Neuron (in vitro differentiated cells): ENCODE results near the gene HELZ2.
"Not testable (repeated sequence)": the region's sequence is repeated elsewhere in the genome, so short reads cannot be mapped to it uniquely, and the experiment has no call there.

ENCODE experiments used
- H2AFZ ChIP-seq: one replicate; pipeline ENCODE4 v1.6.1; 2013; ENCODE audit warnings: low read depth, mild to moderate bottlenecking, inconsistent platforms, low read length, moderate library complexity
- H3K27me3 ChIP-seq: one replicate; pipeline ENCODE4 v1.6.1; 2013; ENCODE audit warnings: low read length; ENCODE audit not compliant: insufficient read depth
- H3K36me3 ChIP-seq: one replicate; pipeline ENCODE4 v1.6.1; 2013; ENCODE audit warnings: low read length; ENCODE audit not compliant: insufficient read depth
- H3K4me1 ChIP-seq: one replicate; pipeline ENCODE4 v1.6.1; 2013; ENCODE audit warnings: low read length; ENCODE audit not compliant: insufficient read depth
- H3K4me3 ChIP-seq: 2 replicates; pipeline ENCODE4 v1.5.1; 2013; ENCODE audit warnings: mild to moderate bottlenecking, low read length, moderate library complexity
- H3K9me3 ChIP-seq: one replicate; pipeline ENCODE4 v1.6.1; 2013; ENCODE audit warnings: low read length

HELZ2 gene

DNA sequence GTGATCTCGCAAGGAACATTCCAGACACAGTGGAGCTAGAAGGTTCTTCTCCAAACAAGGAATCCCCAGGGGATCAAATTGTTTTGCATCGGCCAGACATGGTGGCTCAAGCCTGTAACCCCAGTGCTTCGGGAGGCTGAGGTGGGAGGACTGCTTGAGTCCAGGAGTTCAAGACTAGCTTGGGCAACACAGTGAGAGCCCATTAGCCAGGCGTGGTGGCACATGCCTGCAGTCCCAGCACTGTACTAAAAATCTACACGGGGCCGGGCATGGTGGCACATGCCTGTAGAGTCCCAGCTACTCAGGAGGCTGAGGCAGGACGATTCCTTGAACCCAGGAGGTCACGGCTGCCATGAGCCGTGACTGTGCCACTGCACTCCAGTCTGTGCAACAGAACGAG, 37.6 kb upstream of the HELZ2 start:
- H3K27me3 ChIP-seq: no peaks in the 10 kb centered on the region
- H3K36me3 ChIP-seq: peaks cover 34% of the 10 kb centered on the region
- no peak overlapping the region for H3K4me3 ChIP-seq
- no peaks in the 10 kb centered on the region for H3K4me1 ChIP-seq
- no peak overlapping the region for H2AFZ ChIP-seq
- H3K9me3 ChIP-seq: peaks cover 8% of the 10 kb centered on the region

DNA sequence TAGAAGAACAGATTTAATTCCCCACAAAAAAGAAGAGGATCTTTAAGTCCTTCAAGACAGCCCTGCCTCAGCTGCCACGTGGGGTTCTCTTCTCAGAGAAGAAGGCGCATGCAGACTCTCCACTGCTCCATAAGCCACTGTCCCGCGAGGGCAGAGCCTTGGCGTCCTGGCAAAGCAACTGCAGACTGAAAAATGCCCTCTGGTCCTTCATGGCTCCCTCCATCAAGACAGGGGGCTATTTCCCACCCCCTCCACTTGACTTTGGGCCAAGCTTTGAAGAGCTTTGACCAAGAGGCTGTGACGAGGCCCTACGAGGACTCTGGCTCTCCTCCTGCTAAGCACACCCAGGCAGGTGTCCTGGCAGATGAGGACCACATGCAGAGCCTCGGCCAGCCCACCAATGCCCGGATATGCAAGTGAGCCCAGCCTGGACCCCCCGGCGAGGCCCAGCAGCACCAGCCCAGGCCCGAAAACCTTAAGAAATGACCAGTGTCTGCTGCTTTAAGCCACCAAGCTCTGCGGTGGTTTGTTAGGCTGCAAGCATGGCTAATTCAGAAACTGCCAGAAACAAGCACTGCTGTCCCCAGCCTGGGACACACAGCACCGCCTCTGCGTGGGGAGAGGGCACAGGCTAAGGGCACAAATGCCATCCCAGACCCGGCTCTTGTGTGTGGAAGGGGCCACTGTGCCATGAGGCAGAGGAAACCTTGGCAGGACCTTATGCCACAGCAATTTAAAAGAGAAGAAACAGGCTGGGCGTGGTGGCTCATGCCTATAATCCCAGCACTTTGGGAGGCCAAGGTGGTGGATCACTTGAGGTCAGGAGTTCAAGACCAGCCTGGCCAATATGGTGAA, 36.8 kb upstream of the HELZ2 start:
- H3K9me3 ChIP-seq: peaks cover 8% of the 10 kb centered on the region
- no peak overlapping the region for H2AFZ ChIP-seq
- no peaks in the 10 kb centered on the region for H3K4me1 ChIP-seq
- H3K27me3 ChIP-seq: no peaks in the 10 kb centered on the region
- no peak overlapping the region for H3K4me3 ChIP-seq
- H3K36me3 ChIP-seq: peaks cover 30% of the 10 kb centered on the region

DNA sequence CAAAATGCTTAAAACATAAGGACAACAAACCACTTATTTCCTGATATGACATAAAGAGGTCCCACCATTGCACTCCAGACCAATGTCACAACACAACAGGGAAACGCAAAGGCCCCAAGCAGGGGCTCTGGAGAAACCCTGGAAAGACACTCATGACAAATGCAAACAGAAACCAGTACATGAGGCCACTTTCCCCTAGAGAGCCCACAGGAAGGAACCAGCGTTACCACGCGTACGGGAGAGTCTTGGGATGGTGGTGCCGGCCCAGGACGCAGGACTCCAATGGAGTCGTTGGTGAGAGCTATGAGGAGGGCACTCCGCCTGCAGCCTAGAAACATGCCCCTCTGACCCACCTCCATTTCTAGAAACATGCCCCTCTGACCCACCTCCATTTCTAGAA, 32.6 kb upstream of the HELZ2 start:
- H3K36me3 ChIP-seq: peaks cover 23% of the 10 kb centered on the region
- H2AFZ ChIP-seq: no peak overlapping the region

DNA sequence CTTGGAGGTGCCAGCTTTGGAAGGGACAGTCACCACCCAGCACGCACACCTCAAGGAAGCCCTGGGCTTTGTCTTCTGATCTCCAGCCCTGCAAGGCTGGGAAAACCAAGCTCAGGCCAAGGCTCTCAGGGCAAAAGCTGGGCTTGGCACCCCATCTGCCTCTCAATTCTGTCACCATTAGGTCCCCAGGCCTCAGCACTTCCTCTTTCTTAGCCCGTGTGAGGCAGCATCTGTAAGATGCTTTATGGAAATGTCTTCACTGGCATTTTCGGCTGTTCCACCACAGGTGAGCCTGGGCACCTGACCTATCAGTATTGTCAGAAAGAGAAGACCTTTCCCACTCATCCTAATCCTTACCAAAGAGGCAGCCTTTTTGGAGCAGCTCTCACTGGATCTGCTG, 28.3 kb upstream of the HELZ2 start:
- Histone ChIP-seq H3K36me3 (peaks cover 47% of the 10 kb centered on the region), H3K4me1 (no peaks in the 10 kb centered on the region), H3K9me3 (no peaks in the 10 kb centered on the region), H2AFZ (no peak overlapping the region), H3K27me3 (no peaks in the 10 kb centered on the region), H3K4me3 (no peak overlapping the region)

More for the DNA sequence above, 32.6 kb upstream of the HELZ2 start:
- no peaks in the 10 kb centered on the region for H3K27me3 ChIP-seq
- H3K4me1 ChIP-seq: no peaks in the 10 kb centered on the region
- H3K9me3 ChIP-seq: no peaks in the 10 kb centered on the region
- no peak overlapping the region for H3K4me3 ChIP-seq

DNA sequence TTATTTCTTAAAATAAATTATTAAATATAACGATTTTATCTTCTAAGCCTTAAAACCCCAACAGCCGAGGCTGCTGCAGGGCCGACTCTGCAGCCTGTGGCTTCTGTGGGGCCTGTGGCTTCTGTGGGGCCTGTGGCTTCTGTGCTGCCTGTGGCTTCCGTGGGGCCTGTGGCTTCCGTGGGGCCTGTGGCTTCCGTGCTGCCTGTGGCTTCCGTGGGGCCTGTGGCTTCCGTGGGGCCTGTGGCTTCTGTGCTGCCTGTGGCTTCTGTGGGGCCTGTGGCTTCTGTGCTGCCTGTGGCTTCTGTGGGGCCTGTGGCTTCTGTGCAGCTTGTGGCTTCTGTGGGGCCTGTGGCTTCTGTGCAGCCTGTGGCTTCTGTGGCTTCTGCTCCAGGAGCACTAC, 27.6 kb upstream of the HELZ2 start:
- H3K4me3 ChIP-seq, H3K9me3 ChIP-seq, H2AFZ ChIP-seq, H3K4me1 ChIP-seq, H3K27me3 ChIP-seq: not testable (repeated sequence)
- peaks cover 47% of the 10 kb centered on the region for H3K36me3 ChIP-seq

DNA sequence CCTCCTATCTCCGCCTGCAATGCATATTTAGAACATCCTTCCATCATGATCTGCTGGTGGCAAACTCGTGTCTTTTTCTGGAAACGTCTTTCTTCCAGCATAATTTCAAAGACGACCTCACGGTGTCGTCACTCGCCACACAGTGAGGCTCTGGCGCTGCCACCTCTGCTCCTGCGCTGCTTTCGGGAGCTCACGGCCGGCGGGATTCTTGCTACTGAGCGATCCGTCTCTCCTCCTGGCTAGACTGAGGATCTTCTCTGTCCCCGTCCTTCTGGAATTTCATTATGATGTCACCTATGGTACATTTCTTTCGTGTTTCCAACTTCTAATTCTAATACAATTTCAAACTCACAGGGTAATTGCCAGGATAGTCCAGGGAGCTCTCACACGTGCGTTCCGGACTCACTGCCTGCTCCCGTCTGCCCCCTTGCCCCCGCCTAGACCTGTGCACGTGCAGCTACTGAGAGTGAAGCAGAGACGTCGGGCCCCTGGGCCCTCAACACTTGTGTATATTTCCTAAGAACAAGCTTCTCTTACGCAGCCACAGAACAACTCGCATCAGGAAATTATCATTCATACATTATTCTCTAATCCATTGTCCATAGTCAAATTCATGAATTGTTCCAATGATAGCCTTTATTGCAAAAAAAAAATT, 25.5 kb upstream of the HELZ2 start:
- Histone ChIP-seq H3K4me3 (no peak overlapping the region), H2AFZ (no peak overlapping the region), H3K27me3 (no peaks in the 10 kb centered on the region), H3K36me3 (peaks cover 58% of the 10 kb centered on the region), H3K4me1 (no peaks in the 10 kb centered on the region), H3K9me3 (no peaks in the 10 kb centered on the region)

DNA sequence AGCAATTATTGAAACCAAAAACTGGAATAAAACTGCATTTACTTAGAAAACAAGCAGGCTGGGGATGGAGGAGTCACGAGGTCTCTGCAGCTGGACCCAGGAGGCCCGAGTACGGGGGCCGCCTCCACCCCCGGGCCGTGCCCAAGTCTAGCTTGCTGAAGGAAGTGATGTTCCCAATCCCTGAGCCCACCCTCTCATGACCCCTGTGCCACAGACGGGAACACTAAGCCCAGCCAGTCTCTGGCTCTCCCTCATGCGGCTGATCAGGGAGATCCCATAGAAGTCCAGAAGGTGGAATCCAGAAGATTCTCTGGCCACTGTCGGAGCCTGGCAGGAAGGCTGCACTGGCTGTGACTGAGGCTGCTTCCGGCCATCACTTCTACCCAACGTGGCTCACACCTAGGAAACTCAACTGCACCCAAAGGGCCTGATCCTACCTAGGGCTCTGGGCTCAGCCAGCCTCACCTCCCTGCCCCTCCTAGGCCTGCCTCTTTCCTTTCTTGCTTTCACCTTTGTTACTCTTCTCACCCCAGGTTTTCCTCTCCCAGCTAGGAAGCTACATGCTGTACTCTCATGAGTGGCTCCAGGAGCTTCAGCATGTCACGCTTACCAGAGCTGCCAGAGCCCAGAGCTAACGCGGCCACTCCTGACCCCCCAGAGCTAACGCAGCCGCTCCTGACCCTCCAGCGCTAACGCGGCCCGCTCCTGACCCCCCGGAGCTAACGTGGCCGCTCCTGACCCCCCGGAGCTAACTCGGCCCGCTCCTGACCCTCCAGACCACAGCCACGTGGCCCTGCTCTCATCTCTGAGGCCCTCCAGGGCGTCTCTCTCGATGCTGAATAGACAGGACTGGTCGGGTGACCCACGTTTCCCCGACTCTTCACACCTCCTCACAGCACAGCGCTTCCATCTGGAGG, 24.7 kb upstream of the HELZ2 start:
- Histone ChIP-seq H3K36me3 (peaks cover 57% of the 10 kb centered on the region), H3K4me1 (no peaks in the 10 kb centered on the region), H3K4me3 (no peak overlapping the region), H3K9me3 (no peaks in the 10 kb centered on the region), H2AFZ (no peak overlapping the region), H3K27me3 (no peaks in the 10 kb centered on the region)

DNA sequence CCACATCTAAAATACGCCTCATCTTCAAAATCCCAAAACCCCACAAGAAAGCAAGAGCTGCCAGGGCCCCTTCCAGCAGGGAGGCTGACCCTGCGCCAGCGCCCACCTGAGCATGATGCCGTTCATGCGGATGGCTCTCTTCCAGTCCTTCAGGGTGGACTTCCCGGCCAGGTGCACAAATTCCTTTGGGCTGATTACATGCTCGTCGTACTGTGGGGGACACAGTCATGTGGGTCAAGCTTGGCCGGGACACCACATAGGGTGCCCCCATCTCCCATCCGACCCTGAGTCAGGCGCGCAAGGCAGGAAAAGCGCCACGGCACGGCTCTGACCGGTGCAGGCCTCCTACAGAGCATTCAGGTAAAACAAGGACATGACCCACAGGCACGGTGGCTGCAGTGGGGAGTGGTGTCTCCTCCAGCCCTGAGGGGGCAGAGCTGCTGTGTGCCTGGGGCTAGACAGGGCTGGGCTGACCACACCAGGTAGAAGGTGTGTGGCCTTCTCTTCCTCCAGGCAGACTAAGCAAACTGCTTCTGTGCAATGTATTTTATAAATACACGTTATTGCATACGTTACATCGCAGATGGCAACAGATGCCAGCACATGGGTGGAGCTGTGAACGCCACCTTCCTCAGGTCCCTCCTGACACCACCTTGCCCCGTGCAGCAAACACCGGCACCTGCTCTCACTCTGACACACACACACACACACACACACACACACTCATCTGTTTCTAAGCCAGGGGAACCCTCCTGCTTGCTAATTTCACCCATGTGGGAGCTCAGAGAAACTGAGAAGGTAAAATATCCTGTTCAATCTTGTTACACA, 23.8 kb upstream of the HELZ2 start:
- H3K4me3 ChIP-seq: no peak overlapping the region
- H2AFZ ChIP-seq: no peak overlapping the region
- H3K27me3 ChIP-seq: no peaks in the 10 kb centered on the region
- H3K4me1 ChIP-seq: no peaks in the 10 kb centered on the region
- peaks cover 59% of the 10 kb centered on the region for H3K36me3 ChIP-seq
- H3K9me3 ChIP-seq: no peaks in the 10 kb centered on the region

DNA sequence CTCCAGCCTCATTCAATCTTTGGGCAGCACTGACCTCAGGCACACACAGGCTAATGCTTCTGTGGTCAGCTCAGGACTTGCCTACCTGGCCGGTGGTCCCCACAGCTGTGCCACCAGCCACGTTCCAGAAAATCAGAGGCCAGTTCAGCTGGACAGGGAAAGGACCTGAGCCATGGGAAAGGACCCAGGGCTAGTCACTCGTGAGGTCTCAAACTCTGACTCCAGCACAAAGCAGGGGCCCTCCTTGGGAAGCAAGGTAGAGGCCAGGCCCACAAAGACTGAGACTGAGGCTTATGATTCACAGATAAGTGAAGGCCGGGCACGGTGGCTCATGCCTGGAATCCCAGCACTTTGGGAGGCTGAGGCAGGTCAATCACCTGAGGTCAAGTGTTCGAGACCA, 22.4 kb upstream of the HELZ2 start:
- peaks cover 61% of the 10 kb centered on the region for H3K36me3 ChIP-seq
- H3K4me1 ChIP-seq: no peaks in the 10 kb centered on the region
- H2AFZ ChIP-seq: no peak overlapping the region
- no peak overlapping the region for H3K4me3 ChIP-seq
- no peaks in the 10 kb centered on the region for H3K9me3 ChIP-seq
- no peaks in the 10 kb centered on the region for H3K27me3 ChIP-seq

DNA sequence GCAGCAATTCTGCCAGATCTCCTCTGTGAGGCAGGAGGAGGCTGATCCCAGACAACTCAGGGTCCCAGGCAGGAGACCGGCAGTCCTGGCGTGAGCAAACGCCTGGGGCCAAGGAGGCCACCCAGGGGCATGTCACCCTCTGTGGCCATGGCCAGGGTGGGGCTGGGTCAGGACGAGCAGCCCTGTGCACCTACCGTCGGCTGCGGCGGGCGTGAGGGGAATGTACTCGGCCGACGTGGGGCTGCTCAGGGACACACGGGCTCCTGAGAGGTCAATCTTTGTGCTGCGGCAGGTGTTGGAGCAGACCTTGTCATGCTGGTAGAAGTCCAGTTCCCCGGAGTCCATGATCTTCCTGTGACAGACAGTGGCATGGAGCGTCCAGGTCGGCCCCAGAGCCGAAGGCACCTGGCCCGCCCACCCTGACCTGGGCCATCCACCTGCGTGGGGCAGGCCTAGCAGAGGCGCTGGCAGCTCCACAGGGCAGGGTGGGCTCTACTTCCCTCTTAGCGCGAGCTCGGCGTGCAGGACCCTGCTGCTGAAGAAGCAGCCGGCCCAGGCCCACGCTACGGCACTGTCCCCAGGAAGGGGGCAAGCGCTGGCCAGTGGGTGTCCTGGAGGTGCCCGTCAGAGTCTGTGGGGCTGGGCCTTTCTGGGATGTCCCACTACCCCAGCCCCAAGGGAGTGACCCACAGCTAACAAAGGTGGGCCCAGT, 21.5 kb upstream of the HELZ2 start:
- no peak overlapping the region for H2AFZ ChIP-seq
- peaks cover 53% of the 10 kb centered on the region for H3K36me3 ChIP-seq
- H3K4me1 ChIP-seq: no peaks in the 10 kb centered on the region
- H3K9me3 ChIP-seq: no peaks in the 10 kb centered on the region
- no peaks in the 10 kb centered on the region for H3K27me3 ChIP-seq
- no peak overlapping the region for H3K4me3 ChIP-seq

DNA sequence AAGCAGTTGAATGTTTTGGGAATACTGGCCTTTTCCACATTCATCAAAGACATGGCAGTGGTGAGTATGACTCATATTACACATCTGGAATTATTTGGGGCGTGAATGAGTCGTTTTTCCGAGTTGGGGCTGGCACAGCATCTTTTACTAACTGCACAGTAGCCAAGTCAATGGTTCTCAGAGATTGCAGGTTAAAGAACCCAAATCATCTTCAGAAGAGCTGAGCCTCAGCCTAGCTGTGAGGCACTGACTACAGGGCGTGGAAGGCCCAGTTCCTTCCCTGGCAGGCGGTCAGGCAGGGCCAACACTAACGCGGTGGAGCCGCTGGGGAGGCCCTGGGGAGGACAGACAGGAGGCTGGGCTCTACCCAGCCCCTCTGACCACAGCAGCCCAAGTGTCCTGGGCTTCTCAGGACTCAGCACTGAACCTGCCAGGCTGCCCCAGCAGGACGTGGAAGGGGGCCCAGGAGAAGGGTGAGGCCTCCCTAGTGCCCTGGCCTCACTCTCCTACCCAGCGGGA, 20.1 kb upstream of the HELZ2 start:
- Histone ChIP-seq H3K27me3 (no peaks in the 10 kb centered on the region), H3K4me1 (no peaks in the 10 kb centered on the region), H3K4me3 (no peak overlapping the region), H3K9me3 (no peaks in the 10 kb centered on the region), H3K36me3 (peaks cover 60% of the 10 kb centered on the region), H2AFZ (no peak overlapping the region)

DNA sequence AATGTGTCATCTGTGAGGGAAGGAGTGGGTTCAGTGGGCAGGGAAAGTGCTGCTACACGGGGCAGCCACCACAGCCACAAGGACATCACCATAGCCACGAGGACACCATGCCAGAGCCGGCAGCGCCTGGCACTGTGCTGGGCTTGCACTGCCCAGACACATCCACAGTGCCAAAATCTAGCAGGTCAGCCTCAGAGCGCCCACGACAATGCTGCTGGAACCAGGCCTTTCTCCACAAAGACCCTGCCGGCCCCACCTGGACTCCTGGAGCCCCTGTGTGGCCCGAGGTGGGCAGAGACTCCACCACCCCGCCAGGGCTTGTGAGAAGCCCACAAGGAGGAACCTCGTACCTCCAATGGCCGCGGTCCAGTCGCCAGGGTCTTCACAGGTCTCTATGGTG, 18.6 kb upstream of the HELZ2 start:
- H3K36me3 ChIP-seq: peaks cover 50% of the 10 kb centered on the region
- no peaks in the 10 kb centered on the region for H3K27me3 ChIP-seq
- no peak overlapping the region for H3K4me3 ChIP-seq
- H3K9me3 ChIP-seq: no peaks in the 10 kb centered on the region
- no peak overlapping the region for H2AFZ ChIP-seq
- peaks cover 4% of the 10 kb centered on the region for H3K4me1 ChIP-seq
